ENCODE data around the gene NRG2.

The NRG2 gene

GRCh38 chr5:139901986-139902385 is 141.1 kb downstream of the NRG2 start:
- no peak for TF ChIP-seq CTCF (IDR thresholded peaks at IDR 0.05; ENCODE audit: low read depth, low read length)
- no peak overlapping the region for H3K4me3 ChIP-seq (replicated peaks in 1 of 2; ENCODE audit: low read depth in 2 of 2, low read length in 2 of 2)
- DNase-seq (ENCODE audit: low read depth in 2 of 2), result no peak

DNA sequence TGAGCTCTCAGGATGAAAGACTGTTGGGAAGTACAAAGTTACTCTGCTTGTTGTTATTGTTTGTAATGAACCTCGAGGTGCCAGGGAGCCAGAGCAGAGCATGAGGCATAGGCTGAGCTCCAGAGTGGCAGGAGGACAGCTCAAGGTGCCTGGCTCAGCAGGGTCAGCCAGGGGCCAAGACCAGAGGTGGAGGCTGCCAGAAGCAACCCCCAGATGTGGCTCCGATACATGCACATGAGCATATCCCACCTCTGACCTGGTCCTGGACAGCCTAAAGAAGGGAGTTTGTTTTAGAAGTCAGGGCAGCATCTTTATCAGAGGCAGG is 141.9 kb downstream of the NRG2 start:
- no peak for DNase-seq (ENCODE audit: low read depth in 2 of 2)
- no peak for TF ChIP-seq CTCF (IDR thresholded peaks at IDR 0.05; ENCODE audit: low read depth, low read length)
- no peak overlapping the region for H3K4me3 ChIP-seq (replicated peaks in 1 of 2; ENCODE audit: low read depth in 2 of 2, low read length in 2 of 2)

GRCh38 chr5:139900546-139901250 is 142.4 kb downstream of the NRG2 start:
- no peak overlapping the region for H3K4me3 ChIP-seq (replicated peaks in 1 of 2; ENCODE audit: low read depth in 2 of 2, low read length in 2 of 2)
- TF ChIP-seq CTCF (IDR thresholded peaks at IDR 0.05; ENCODE audit: low read depth, low read length), result no peak
- no peak for DNase-seq (ENCODE audit: low read depth in 2 of 2)

- no peak for DNase-seq (ENCODE audit: low read depth in 2 of 2)
- no peak overlapping the region for H3K4me3 ChIP-seq (replicated peaks in 1 of 2; ENCODE audit: low read depth in 2 of 2, low read length in 2 of 2)
- no peak for TF ChIP-seq CTCF (IDR thresholded peaks at IDR 0.05; ENCODE audit: low read depth, low read length)
Measured at GRCh38 chr5:139898981-139899380, 144.1 kb downstream of the NRG2 start.

- no peak for DNase-seq (ENCODE audit: low read depth in 2 of 2)
- no peak for TF ChIP-seq CTCF (IDR thresholded peaks at IDR 0.05; ENCODE audit: low read depth, low read length)
- no peak overlapping the region for H3K4me3 ChIP-seq (replicated peaks in 1 of 2; ENCODE audit: low read depth in 2 of 2, low read length in 2 of 2)
Measured at GRCh38 chr5:139897982-139898381, 145.1 kb downstream of the NRG2 start.

GRCh38 chr5:139897342-139897741 is 145.8 kb downstream of the NRG2 start:
- H3K4me3 ChIP-seq (replicated peaks in 1 of 2; ENCODE audit: low read depth in 2 of 2, low read length in 2 of 2), result no peak overlapping the region
- no peak for DNase-seq (ENCODE audit: low read depth in 2 of 2)
- TF ChIP-seq CTCF (IDR thresholded peaks at IDR 0.05; ENCODE audit: low read depth, low read length), result no peak

- no peak overlapping the region for H3K4me3 ChIP-seq (replicated peaks in 1 of 2; ENCODE audit: low read depth in 2 of 2, low read length in 2 of 2)
- no peak for TF ChIP-seq CTCF (IDR thresholded peaks at IDR 0.05; ENCODE audit: low read depth, low read length)
- no peak for DNase-seq (ENCODE audit: low read depth in 2 of 2)
Measured at GRCh38 chr5:139896718-139897117, 146.4 kb downstream of the NRG2 start.
